Measurements from ENCODE around the gene CEP85. TPM values are rescaled to one million over a fixed set of nuclear protein-coding genes. Genes with fewer than 3 reads are reported as not detected.

Gene CEP85
- total RNA-seq, 6 experiments from 2014 or later: 4.9 to 8.6 (median 8.4) TPM

GRCh38 chr1:26320896-26321295 lies 86.9 kb downstream of the CEP85 start:
- Mint-ChIP-seq H3K4me1 (ENCODE audit: low read depth) (peaks cover 8% of the 10 kb centered on the region), H3K27me3 (ENCODE audit: insufficient read depth) (peaks cover 10% of the 10 kb centered on the region; the same call in 1 of the 2 replicates), H3K27ac (no peak overlapping the region), H3K4me3 (no peak overlapping the region), H3K9me3 (no peaks in the 10 kb centered on the region), H3K36me3 (ENCODE audit: low read depth) (no peaks in the 10 kb centered on the region)
- no peak for DNase-seq
- no peak for TF ChIP-seq CTCF (IDR thresholded peaks at IDR 0.05)

- peak; percentile 91 for TF ChIP-seq CTCF (IDR thresholded peaks at IDR 0.05)
- H3K4me3 Mint-ChIP-seq: peak overlapping the region; percentile 71
Measured at GRCh38 chr1:26321315-26322041, 87.5 kb downstream of the CEP85 start.

DNA sequence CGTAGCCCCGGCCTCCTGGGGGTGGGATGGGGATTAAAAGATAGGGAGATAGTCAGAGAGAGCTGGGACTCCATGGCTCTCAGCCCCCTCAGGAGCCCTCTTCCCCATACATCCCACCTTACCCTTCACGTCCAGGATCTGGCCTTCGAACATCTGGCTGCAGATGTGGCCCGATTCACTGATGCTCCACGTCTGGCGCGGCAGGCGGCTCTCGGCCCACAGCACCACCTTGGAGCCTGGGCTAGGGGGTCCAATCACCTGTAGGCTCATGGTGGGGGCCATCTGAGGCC lies 88.0 kb downstream of the CEP85 start:
- H3K36me3 Mint-ChIP-seq (ENCODE audit: low read depth): no peaks in the 10 kb centered on the region
- no peak overlapping the region for H3K27ac Mint-ChIP-seq
- H3K4me3 Mint-ChIP-seq: no peak overlapping the region
- DNase-seq: no peak
- no peak for TF ChIP-seq CTCF (IDR thresholded peaks at IDR 0.05)
- H3K4me1 Mint-ChIP-seq (ENCODE audit: low read depth): peaks cover 8% of the 10 kb centered on the region
- no peaks in the 10 kb centered on the region for H3K9me3 Mint-ChIP-seq
- peaks cover 10% of the 10 kb centered on the region; the same call in 1 of the 2 replicates for H3K27me3 Mint-ChIP-seq (ENCODE audit: insufficient read depth)

More at GRCh38 chr1:26321315-26322041, 87.5 kb downstream of the CEP85 start:
- no peaks in the 10 kb centered on the region for H3K9me3 Mint-ChIP-seq
- peak overlapping the region; percentile 26; the same call in 1 of the 2 replicates for H3K27ac Mint-ChIP-seq
- DNase-seq: peak; percentile 80
- H3K36me3 Mint-ChIP-seq (ENCODE audit: low read depth): no peaks in the 10 kb centered on the region
- peaks cover 8% of the 10 kb centered on the region for H3K4me1 Mint-ChIP-seq (ENCODE audit: low read depth)
- H3K27me3 Mint-ChIP-seq (ENCODE audit: insufficient read depth): peaks cover 10% of the 10 kb centered on the region; the same call in 1 of the 2 replicates

DNA sequence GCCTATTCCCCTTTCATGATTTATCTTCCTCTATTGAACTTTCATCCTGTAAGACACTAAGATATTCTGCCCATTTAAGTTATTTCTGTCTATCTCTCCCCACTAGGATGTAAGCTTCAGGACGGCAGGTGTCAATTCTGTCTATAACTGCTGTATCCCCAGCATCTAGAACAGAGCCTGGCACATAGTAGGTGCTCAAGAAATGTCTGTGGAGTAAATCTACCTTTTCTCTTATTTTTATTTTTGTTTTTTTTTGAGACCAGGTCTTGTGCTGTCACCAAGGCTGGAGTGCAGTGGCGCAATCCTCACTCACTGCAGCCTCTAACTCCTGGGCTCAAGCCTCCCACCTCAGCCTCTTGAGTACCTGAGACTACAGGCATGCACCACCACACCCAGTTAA lies 89.4 kb downstream of the CEP85 start:
- no peak for DNase-seq
- TF ChIP-seq CTCF (IDR thresholded peaks at IDR 0.05): no peak
- Mint-ChIP-seq H3K27ac (no peak overlapping the region), H3K4me3 (no peak overlapping the region), H3K36me3 (ENCODE audit: low read depth) (no peaks in the 10 kb centered on the region), H3K9me3 (no peaks in the 10 kb centered on the region), H3K27me3 (ENCODE audit: insufficient read depth) (peaks cover 7% of the 10 kb centered on the region; the same call in 1 of the 2 replicates), H3K4me1 (ENCODE audit: low read depth) (peaks cover 8% of the 10 kb centered on the region)

GRCh38 chr1:26324550-26324949 lies 90.5 kb downstream of the CEP85 start:
- DNase-seq: no peak
- no peaks in the 10 kb centered on the region for H3K9me3 Mint-ChIP-seq
- H3K27ac Mint-ChIP-seq: no peak overlapping the region
- no peaks in the 10 kb centered on the region for H3K36me3 Mint-ChIP-seq (ENCODE audit: low read depth)
- no peak for TF ChIP-seq CTCF (IDR thresholded peaks at IDR 0.05)
- H3K4me1 Mint-ChIP-seq (ENCODE audit: low read depth): peaks cover 8% of the 10 kb centered on the region
- H3K4me3 Mint-ChIP-seq: no peak overlapping the region
- peaks cover 7% of the 10 kb centered on the region; the same call in 1 of the 2 replicates for H3K27me3 Mint-ChIP-seq (ENCODE audit: insufficient read depth)
